Measurements from ENCODE around the gene BMPER. TPM values are rescaled to one million over a fixed set of nuclear protein-coding genes. Genes with fewer than 3 reads are reported as not detected.
A peak's percentile ranks its signal among the peaks of the same experiment; 100 is the strongest.

The BMPER gene
- polyA plus RNA-seq, 1 donor from 2014 or later = 2.1 TPM

DNA sequence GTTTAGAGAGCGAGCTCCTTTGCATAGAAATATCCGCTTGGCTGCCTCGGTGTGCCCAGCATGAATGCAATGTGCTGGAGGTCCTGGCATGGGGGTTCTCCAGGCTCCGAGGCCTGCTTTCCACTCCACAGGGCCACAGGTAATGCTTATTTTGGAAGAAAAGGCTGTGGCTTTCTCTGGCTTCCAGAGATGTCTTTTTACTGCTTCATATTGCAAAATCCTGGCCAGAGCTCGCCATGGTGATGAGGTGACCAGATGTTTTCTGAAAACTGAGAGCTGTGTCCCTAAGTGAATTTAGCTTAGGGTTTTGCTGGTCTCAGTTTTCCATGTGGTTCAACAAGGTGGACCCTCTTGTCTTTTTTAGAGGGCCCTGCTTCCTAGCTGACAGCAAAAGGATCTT is 65.2 kb downstream of the BMPER start:
- no peak overlapping the region for H3K4me2 ChIP-seq (ENCODE audit: low read length)

DNA sequence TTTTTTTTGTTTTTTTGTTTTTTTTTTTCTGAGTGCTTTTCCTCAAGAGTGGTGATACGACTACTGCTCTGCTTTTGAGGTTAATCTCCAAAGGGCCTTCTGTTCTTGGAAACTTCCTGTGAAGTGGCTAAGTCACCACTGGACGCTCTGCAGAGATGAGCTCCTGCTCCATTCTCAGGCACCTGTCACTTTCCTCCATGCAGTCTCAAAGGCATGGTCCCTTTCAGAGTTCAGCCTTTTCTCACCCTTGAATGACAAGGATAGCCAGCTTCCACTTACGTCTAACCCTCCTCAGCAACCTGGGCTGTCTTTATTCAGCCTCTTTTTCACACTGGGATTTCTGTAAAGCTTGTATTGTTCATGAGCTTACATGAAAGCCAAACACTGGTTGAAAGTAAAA is 65.8 kb downstream of the BMPER start:
- TF ChIP-seq MXI1 (conservative IDR thresholded peaks at IDR 0.05; ENCODE audit: poor library complexity, severe bottlenecking) = no peak
- TF ChIP-seq TAF1 (IDR thresholded peaks at IDR 0.05; ENCODE audit: low read depth) = no peak
- peak; percentile 34 for TF ChIP-seq EP300 (conservative IDR thresholded peaks at IDR 0.05; ENCODE audit: poor library complexity, severe bottlenecking)
- Histone ChIP-seq H3K4me2 (ENCODE audit: low read length) (no peak overlapping the region), H3K27ac (ENCODE audit: low read length) (no peak overlapping the region), H3K4me3 (ENCODE audit: low read length) (no peak overlapping the region), H4K20me1 (ENCODE audit: insufficient read depth) (no peaks in the 10 kb centered on the region), H3F3A (ENCODE audit: insufficient read depth, low read length, poor library complexity, severe bottlenecking) (no peaks in the 10 kb centered on the region), H3K9me2 (ENCODE audit: insufficient read depth, low read length) (no peaks in the 10 kb centered on the region), H3K9me3 (ENCODE audit: low read length) (no peaks in the 10 kb centered on the region), H3K9ac (ENCODE audit: low read length) (no peak overlapping the region), H3K36me3 (ENCODE audit: insufficient read depth, low read length) (no peaks in the 10 kb centered on the region), H3K79me2 (replicated peaks; ENCODE audit: insufficient read depth, low read length) (no peaks in the 10 kb centered on the region), H3K27me3 (ENCODE audit: insufficient read depth, low read depth, low read length) (no peaks in the 10 kb centered on the region), H2AFZ (ENCODE audit: low read depth, low read length) (no peak overlapping the region)

More for the DNA sequence above, 65.2 kb downstream of the BMPER start:
- Histone ChIP-seq H2AFZ (ENCODE audit: low read depth, low read length) (no peak overlapping the region), H4K20me1 (ENCODE audit: insufficient read depth) (no peaks in the 10 kb centered on the region), H3F3A (ENCODE audit: insufficient read depth, low read length, poor library complexity, severe bottlenecking) (no peaks in the 10 kb centered on the region), H3K4me3 (ENCODE audit: low read length) (no peak overlapping the region), H3K36me3 (ENCODE audit: insufficient read depth, low read length) (no peaks in the 10 kb centered on the region), H3K27ac (ENCODE audit: low read length) (no peak overlapping the region), H3K9me2 (ENCODE audit: insufficient read depth, low read length) (no peaks in the 10 kb centered on the region), H3K9ac (ENCODE audit: low read length) (no peak overlapping the region), H3K9me3 (ENCODE audit: low read length) (no peaks in the 10 kb centered on the region), H3K79me2 (replicated peaks; ENCODE audit: insufficient read depth, low read length) (no peaks in the 10 kb centered on the region), H3K27me3 (ENCODE audit: insufficient read depth, low read depth, low read length) (no peaks in the 10 kb centered on the region)
- TF ChIP-seq EP300 (conservative IDR thresholded peaks at IDR 0.05; ENCODE audit: poor library complexity, severe bottlenecking) = no peak
- TF ChIP-seq RAD21 (conservative IDR thresholded peaks at IDR 0.05) = no peak

DNA sequence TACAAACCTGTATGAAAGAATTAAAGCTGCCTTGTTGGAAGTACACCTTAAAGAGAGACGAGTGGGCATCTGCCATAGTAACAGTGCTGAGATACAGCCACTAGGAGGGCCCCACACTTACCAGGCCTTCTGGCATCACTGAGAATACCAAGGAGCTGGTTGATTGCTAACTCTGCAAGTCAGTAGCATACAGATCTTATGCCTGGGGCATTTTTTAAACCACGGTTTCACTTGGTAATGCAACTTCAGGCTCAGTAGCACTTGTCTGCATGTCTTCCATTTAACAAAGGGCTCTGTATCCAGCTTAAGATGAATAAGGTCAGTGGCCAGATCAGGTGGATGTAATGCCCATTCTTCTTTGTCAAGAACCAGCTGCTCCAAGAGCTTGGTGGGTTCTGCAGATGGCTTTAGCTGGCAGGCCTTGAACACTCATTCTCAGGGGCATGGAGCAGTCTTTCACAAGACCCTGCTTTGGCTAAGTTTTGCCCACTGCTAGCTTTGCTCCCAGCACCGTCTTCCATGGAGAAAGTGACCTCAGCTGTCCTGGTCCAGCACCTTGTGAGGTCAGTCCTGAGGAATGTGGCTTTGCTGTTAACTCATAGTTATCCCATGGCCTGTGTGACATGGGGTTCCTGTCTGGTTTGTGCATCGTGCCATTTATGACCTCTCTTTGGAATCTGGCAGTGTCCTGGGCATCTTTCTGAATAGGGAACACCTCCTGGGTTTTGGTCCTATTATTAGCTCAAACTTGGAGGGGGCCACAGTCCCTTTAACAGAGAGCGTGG is 68.1 kb downstream of the BMPER start:
- H3K27me3 ChIP-seq (ENCODE audit: insufficient read depth, low read depth, low read length) = no peaks in the 10 kb centered on the region
- no peak overlapping the region for H3K4me3 ChIP-seq (ENCODE audit: low read length)
- no peaks in the 10 kb centered on the region for H3F3A ChIP-seq (ENCODE audit: insufficient read depth, low read length, poor library complexity, severe bottlenecking)
- no peak overlapping the region for H2AFZ ChIP-seq (ENCODE audit: low read depth, low read length)
- no peaks in the 10 kb centered on the region for H3K79me2 ChIP-seq (replicated peaks; ENCODE audit: insufficient read depth, low read length)
- H3K9ac ChIP-seq (ENCODE audit: low read length) = no peak overlapping the region
- H3K27ac ChIP-seq (ENCODE audit: low read length) = no peak overlapping the region
- no peaks in the 10 kb centered on the region for H3K36me3 ChIP-seq (ENCODE audit: insufficient read depth, low read length)
- TF ChIP-seq, protein P1, sequence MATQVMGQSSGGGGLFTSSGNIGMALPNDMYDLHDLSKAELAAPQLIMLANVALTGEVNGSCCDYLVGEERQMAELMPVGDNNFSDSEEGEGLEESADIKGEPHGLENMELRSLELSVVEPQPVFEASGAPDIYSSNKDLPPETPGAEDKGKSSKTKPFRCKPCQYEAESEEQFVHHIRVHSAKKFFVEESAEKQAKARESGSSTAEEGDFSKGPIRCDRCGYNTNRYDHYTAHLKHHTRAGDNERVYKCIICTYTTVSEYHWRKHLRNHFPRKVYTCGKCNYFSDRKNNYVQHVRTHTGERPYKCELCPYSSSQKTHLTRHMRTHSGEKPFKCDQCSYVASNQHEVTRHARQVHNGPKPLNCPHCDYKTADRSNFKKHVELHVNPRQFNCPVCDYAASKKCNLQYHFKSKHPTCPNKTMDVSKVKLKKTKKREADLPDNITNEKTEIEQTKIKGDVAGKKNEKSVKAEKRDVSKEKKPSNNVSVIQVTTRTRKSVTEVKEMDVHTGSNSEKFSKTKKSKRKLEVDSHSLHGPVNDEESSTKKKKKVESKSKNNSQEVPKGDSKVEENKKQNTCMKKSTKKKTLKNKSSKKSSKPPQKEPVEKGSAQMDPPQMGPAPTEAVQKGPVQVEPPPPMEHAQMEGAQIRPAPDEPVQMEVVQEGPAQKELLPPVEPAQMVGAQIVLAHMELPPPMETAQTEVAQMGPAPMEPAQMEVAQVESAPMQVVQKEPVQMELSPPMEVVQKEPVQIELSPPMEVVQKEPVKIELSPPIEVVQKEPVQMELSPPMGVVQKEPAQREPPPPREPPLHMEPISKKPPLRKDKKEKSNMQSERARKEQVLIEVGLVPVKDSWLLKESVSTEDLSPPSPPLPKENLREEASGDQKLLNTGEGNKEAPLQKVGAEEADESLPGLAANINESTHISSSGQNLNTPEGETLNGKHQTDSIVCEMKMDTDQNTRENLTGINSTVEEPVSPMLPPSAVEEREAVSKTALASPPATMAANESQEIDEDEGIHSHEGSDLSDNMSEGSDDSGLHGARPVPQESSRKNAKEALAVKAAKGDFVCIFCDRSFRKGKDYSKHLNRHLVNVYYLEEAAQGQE (IDR thresholded peaks at IDR 0.05; ENCODE audit: borderline replicate concordance) = no peak
- TF ChIP-seq POLR2AphosphoS5 (IDR thresholded peaks at IDR 0.05) = no peak
- no peaks in the 10 kb centered on the region for H4K20me1 ChIP-seq (ENCODE audit: insufficient read depth)
- H3K9me2 ChIP-seq (ENCODE audit: insufficient read depth, low read length) = no peaks in the 10 kb centered on the region
- H3K9me3 ChIP-seq (ENCODE audit: low read length) = no peaks in the 10 kb centered on the region
- no peak overlapping the region for H3K4me2 ChIP-seq (ENCODE audit: low read length)

All from neural cell (in vitro differentiated cells).